GM12892 (cell line): ENCODE data around the gene PROB1.

Experiments used
- POLR2AphosphoS5 ChIP-seq: IDR thresholded peaks from 2 replicates; pipeline ENCODE4 v1.6.1; 2011; ENCODE audit warnings: low read depth, low read length, control low read depth
- TAF1 ChIP-seq: IDR thresholded peaks from 2 replicates; pipeline ENCODE4 v1.6.1; 2011; ENCODE audit warnings: low read depth, mild to moderate bottlenecking, control low read depth, low read length, borderline replicate concordance

DNA sequence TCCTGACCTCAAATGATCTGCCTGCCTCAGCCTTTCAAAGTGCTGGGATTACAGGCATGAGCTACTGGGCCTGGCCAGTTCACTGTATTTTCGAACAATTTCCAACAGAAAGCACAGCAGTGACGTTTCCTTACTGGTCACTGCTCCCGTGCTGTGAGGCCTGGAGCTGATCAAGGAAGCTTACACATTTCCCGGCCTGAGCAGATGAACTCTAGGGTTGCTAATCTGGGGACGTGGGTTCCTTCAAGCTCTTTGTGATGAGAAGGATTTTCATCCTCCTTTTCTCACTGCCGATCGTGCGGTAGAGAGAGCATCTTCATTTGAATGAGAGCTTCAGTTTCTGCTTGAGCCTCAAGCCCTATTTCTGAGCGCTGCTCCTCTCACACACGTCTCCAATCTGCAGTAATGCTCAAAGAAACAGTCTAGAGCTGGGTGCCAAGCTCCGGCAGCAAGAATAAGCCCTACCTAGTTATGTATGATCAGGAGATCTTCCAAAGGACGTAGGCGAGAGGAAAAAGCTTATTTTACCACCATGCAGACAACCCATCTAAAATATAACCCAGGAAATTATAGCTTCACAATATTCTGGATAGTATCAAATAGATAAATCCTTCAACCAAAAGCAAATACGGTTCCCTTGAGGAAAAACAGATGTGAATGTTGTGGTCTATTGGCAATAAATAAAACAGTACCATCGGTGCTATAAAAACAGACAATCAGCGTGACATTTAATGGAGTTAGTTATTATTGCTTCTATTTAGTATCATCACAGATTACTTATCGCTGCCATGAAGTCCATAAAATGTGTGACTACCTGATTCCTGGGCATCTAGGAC, 16.3 kb upstream of the PROB1 start:
- TF ChIP-seq POLR2AphosphoS5 (no peak), TAF1 (no peak)
